HG03342 (cell line): ENCODE measurements around the gene ASPRV1.

ENCODE experiments used
- ATAC-seq: cut with Tn5 transposase; IDR thresholded peaks from one replicate; pipeline ENCODE4 v1.9.1; 2021; ENCODE audit warnings: mild to moderate bottlenecking, moderate library complexity; ENCODE audit not compliant: unreplicated experiment

The ASPRV1 gene

DNA sequence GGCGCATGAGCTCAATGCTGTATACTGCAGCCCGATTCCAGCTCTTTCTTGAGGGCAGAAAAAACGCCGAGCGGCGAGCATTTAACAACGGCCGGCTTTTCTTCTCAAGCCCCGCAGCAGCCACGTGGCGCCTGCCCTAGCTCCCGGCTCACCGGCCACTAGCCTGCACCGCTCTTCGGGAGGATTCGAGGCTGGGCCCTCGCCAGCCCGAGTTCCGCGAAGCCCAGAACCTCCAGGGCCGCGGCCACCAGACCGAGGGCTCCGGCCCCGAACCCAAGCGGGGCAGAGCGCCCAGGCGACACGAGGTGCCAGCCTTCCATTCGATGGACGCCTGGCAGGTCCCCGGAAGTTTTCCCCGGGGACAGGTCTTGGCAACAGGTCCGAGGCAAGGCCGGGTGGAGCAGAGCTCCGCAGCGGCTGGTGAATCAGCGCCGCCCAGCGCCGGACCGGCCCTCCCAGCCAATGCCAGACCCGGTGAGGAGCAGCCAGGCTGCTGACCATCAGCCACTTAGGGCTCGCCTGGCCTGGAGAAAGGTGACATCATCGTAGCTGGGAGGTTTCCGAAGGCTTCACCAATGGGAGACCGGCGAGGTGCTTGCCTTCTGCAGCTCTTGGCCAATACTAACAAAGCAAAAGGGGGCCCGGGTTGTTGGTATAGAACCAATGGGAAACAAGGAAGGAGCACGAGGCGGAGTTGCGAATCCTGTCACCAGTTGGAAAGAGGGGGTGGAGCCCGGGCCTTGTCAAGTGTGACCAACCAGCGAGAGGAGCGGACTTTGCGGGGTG lies 47.1 kb downstream of the ASPRV1 start:
- peak; percentile 82 for ATAC-seq

DNA sequence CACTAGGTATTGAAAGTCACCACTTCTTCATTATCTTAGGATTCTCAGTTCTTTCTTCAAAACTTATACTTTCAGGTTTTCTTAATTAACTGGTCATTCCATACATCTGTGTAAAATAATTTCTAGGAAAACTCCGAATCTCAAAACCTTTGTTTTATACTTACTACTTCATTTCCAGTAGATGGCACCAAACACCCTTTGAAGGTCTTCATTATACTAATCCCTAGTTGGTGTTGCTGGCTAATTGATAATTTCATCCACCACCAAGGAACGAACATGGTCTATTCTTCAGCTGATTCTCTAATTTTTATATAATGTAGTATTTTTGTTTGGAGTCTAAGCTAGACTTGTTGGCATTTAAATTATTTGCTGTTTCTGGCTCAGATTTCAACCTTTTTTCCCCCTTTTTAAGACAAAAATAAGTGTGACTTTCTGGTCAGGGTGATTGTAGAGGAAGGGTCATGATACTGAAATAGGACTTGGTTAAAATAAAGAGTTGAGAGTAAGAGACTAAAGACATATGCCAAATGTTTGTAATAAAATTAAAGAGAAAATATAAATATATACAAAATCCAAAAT lies 49.4 kb downstream of the ASPRV1 start:
- ATAC-seq = no peak
